Right renal pelvis (tissue), 4 donors: ENCODE data around the gene CDC37. TPM values are rescaled to one million over a fixed set of nuclear protein-coding genes. Genes with fewer than 3 reads are reported as not detected.
"Not testable (repeated sequence)": the region's sequence is repeated elsewhere in the genome, so short reads cannot be mapped to it uniquely, and the experiment has no call there.

Experiments
- DNase-seq, 4 donors: peaks; one replicate each; pipeline ENCODE4 v3.0.0-alpha.2; 2013; ENCODE audit warnings: low read depth in 4 of 4, low spot score in 3 of 4, missing footprints in 1 of 4
- polyA plus RNA-seq, 4 donors: library from polyadenylated mRNA; unstranded; fragments of 120-200 nt; gene quantifications; one replicate each; pipeline ENCODE4 v1.2.1, GENCODE V29; 2013; ENCODE audit not compliant: insufficient read length in 4 of 4

CDC37 gene
- polyA plus RNA-seq, 4 donors, result 135 to 170 (median 137) TPM

- no peak for DNase-seq
These were observed 4.5 kb downstream of the CDC37 start for GRCh38 chr19:10398819-10399218.

GRCh38 chr19:10395917-10396316 lies 7.4 kb downstream of the CDC37 start:
- DNase-seq, result no peak

- DNase-seq, result no peak
These were observed 7.9 kb downstream of the CDC37 start for GRCh38 chr19:10395436-10395835.

- no peak for DNase-seq
These were observed 8.3 kb downstream of the CDC37 start for GRCh38 chr19:10395003-10395402.

- no peak for DNase-seq
These were observed 10.2 kb downstream of the CDC37 start for GRCh38 chr19:10393137-10393536.

GRCh38 chr19:10392120-10392519 lies 11.2 kb downstream of the CDC37 start:
- no peak for DNase-seq

GRCh38 chr19:10390652-10391286 lies 12.6 kb downstream of the CDC37 start:
- DNase-seq, result peak in 3 of 4 donors; percentile 43 to 60 (median 52)

- no peak for DNase-seq
These were observed 13.5 kb downstream of the CDC37 start for GRCh38 chr19:10389863-10390262.

GRCh38 chr19:10388957-10389356 lies 14.4 kb downstream of the CDC37 start:
- peak; percentile 71 to 80 (median 78) for DNase-seq

GRCh38 chr19:10384580-10384979 lies 18.8 kb downstream of the CDC37 start:
- DNase-seq, result no peak

- not testable (repeated sequence) for DNase-seq
These were observed 20.2 kb downstream of the CDC37 start for GRCh38 chr19:10383223-10383499.

GRCh38 chr19:10380313-10381102 lies 22.8 kb downstream of the CDC37 start, which contains the start of gene TYK2:
TSS of gene TYK2 (minus strand) at chr19:10380572. CDS start at chr19:10378406, 2,166 bp downstream.
- peak; percentile 98 for DNase-seq

- no peak for DNase-seq
These were observed 23.4 kb downstream of the CDC37 start for GRCh38 chr19:10379880-10380312.

- DNase-seq, result no peak
These were observed 25.2 kb downstream of the CDC37 start for GRCh38 chr19:10378124-10378523.

GRCh38 chr19:10377140-10377640 lies 26.2 kb downstream of the CDC37 start:
- DNase-seq, result not testable (repeated sequence)

- no peak for DNase-seq
These were observed 28.4 kb downstream of the CDC37 start for GRCh38 chr19:10374931-10375330.

GRCh38 chr19:10372690-10373089 lies 30.7 kb downstream of the CDC37 start:
- no peak for DNase-seq

- DNase-seq, result no peak
These were observed 35.1 kb downstream of the CDC37 start for GRCh38 chr19:10368101-10368803.

- not testable (repeated sequence) for DNase-seq
These were observed 36.3 kb downstream of the CDC37 start for GRCh38 chr19:10366950-10367512.

GRCh38 chr19:10365518-10365917 lies 37.8 kb downstream of the CDC37 start:
- no peak for DNase-seq

- DNase-seq, result no peak
These were observed 38.7 kb downstream of the CDC37 start for GRCh38 chr19:10364644-10365043.
